HL-60/S4 treated with phorbol 12-myristate 13-acetate at 8.2 ng/mL for 4 days and 3 days (cell line): ENCODE measurements around the gene MINDY3.

ENCODE experiments used
- in situ Hi-C: fragments of 300-500 bp; cut with MboI; formaldehyde crosslinking; loops from 2 replicates; pipeline ENCODE4 v1.15.0; 2022; ENCODE audit warnings: low sequenced_read_pairs

MINDY3 gene

GRCh38 chr10:15813415-15813814 is 46.9 kb downstream of the MINDY3 start:
- in situ Hi-C loops, result no loop called here

DNA sequence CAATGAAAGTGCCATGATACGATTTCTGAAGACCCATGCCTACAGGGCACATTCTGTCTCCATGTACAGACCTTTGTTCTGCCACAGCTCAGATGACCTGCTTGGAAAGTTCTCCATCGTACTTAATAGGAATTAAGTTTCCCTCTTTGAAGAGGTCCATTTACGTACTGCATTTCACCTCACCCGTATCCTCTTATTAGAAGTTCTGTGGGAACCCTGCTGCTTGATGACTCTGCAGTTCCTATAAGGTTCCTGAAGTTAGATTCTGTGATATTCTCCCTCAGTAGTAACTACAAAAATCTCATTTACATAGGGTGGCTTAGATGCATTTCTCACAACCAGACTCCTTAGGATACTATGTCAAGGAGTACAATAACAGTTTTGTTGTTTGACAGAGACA is 50.9 kb downstream of the MINDY3 start:
- in situ Hi-C loops, result no loop called here

- in situ Hi-C loops, result no loop called here
Observed at GRCh38 chr10:15808204-15808797, 52.0 kb downstream of the MINDY3 start.

GRCh38 chr10:15805395-15806058 is 54.8 kb downstream of the MINDY3 start:
- in situ Hi-C loops, result no loop called here

DNA sequence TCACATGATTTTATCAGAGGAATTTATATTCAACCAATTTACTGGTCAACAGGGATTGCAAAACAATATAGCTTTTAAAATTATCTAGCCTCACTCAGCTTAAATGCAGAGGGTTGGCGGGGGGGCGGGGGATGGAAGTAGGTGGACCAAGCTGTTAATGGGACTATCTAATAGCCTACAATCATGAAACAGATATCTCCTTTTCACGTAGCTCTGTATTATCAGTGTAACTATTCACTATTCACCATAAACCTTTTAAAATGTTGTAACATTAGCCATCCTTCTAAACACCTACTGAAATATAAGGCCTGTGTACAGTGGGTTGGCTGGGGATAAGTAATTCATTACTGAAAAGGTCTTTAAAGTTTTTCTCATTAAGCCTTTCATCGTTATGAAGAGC is 56.2 kb downstream of the MINDY3 start:
- in situ Hi-C loops, result no loop called here

DNA sequence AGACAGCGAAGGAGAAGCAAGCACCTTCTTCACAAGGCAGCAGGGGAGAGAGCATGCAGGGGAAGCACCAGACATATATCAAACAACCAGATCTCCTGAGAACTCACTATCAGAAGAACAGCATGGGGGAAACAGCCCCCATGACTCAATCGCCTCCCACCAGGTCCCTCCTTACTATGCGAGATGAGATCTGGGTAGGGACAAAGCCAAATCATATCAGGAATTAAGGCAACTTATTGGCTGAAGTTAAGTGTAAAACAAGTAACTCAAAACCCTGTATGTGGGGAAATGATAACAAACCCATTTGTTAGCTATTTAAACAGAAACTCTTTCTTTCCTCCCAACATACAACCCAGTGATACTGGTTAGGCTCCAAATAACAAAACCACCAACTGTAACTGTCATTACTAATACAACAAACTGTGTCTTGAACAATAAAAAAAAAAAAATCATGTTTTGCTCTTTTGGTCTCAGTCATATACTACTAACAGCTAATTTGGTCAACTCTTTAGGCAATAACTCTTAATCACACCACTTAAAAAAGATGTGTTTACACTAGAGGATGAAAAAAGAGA is 57.8 kb downstream of the MINDY3 start:
- in situ Hi-C loops, result no loop called here

DNA sequence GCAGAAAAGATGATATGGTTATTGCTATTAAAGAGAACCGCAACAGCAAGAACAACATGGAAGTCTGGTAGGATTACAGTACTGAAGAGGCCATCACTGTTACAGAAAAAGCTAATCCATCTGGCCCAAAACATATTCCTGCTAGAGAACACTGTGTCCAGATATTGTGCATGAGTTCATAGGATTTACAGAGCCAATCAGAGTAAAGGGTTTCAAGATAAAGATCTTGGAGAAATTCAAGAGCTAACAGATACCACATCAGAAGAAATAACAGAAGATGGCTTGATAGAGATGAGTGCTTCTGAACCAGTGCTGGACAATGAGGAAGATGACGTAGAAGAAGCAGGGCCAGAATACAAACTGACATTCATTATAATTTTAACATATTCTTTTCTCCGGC is 58.7 kb downstream of the MINDY3 start:
- in situ Hi-C loops, result no loop called here

DNA sequence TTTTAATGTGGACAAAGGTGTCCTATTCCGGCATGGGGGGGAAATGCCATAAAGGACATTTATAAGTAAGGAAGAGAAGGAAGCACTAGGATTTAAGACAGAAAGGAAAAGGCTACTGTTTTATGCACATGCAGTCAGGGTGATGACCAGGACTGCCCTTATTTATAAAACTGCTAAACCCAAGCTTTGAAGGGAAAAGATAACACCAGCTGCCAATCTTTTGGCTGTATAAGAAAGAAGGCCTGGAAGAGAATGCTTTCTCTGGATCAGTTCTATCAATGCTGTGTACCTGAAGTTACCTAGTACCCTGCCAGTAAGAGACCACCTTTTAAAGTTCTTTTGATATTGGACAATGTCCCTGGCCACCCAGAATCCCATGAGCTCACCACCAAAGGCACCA is 59.2 kb downstream of the MINDY3 start:
- in situ Hi-C loops, result no loop called here

DNA sequence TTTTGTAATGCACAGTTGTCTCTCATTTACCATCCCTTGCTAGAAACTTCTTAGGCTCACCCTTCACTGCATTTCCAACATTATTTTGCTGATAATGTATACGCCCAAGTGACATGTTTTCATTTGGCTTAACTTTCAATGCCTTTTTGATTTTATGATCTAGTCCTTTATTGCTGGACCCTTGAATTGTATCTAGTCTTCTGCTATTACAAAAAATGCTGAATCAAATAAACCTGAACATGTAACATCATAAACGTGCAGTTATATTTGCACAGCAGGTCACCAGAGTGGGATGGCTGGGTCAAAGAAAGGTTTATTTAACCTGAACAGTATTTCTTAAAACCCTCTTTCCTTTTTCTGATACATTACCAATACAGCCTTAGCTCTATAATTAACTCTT is 63.0 kb downstream of the MINDY3 start:
- in situ Hi-C loops, result no loop called here

GRCh38 chr10:15796762-15797161 is 63.5 kb downstream of the MINDY3 start:
- in situ Hi-C loops, result no loop called here

DNA sequence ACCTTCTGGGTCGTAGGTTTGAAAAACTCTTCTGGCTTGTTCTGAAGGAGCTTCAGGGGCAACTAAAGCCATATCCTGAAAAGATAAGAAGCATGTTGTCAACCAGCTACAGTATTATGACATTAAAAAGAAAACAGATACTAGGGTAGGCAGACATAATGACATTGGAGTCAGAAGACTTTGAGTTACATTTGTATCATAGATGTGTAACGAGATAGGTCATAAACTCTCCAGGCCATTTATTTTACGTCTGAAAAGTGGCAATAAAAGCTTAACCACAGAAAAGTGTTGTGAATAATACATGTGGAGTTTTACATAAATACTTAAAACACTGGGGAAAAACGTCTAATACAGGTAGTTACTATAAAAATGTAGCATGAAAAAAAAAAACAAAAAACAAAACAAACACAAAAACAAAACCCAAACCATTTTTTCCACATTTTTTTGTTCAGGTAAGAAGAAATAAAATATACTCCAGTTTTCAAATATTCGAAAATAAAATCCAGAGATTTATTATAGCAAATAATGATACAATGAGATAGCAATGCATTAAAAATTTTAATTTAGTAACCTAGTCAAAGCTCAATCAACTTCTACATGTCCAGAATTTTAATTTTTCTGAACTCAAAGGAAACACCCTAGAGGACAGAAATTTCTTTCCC is 64.1 kb downstream of the MINDY3 start:
- in situ Hi-C loops, result no loop called here

DNA sequence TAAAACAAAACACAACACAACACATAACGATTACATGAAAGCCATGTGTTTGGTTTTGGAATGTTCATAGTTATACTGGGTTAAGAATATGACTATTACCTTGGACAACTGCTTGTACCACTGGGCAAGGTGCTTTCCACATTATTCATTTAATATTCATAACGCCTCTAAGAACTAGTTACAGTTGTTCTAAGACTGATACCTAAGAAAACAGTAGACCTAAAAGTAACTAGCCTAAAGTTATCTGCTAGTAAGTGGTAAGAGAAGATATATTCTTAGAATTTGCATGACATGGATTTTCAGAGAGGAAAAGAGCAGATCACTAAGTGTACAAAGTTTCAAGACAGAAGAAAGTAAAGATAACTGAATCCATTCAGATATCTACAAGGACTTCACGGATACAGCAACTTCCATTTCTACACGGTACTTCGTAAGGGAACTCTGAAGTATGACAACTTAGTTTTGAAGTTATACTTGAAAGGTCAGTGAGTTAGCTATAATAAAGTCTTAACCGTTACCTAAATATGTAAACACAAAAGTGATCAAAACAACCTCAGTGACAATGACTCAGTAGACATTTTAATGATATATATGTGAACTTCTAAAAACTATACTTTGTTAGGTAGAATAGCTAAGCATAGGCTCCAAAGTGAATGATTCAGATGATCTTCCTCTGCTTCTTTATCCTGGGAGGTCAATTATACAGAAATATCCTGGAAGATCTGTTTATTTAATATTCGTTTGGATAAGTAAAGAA is 65.1 kb downstream of the MINDY3 start:
- in situ Hi-C loops, result no loop called here

DNA sequence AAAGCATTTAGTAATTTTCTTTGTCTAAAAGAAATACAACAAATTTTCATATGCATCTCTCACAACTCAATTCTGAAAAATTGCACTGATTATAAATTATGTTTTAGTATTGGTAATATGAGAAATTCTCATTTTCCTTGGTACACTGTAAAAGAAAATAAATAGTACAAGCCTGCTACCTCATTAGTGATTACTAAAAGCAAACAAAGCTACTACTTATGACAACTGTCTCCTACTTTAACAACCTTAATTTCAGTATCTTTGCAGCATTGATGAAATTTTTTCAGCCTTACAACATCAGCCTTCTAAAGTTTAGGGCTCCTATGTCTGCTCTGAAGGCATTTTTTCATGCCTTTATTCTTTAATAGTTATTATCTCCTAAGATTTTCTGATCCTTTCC is 65.7 kb downstream of the MINDY3 start:
- in situ Hi-C loops, result no loop called here

- in situ Hi-C loops, result no loop called here
Observed at GRCh38 chr10:15793664-15794063, 66.6 kb downstream of the MINDY3 start.

DNA sequence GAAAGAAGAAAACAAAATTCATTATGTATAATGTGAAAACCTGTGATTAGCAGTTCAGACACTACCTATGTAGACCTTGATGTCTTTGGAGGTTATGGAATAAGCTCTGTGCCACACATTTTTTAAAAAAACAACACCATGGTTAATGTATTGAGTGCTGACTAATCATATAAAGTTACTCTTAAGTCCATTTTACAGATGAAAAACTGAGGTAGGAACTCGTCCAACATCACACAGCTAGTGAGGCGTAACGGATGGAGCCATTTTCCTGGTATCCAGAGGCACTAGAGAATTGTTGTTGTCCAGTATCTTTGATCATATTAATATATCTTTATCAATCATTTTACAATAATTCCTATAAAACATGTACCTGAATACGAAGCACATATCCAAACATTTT is 67.5 kb downstream of the MINDY3 start:
- in situ Hi-C loops, result no loop called here

DNA sequence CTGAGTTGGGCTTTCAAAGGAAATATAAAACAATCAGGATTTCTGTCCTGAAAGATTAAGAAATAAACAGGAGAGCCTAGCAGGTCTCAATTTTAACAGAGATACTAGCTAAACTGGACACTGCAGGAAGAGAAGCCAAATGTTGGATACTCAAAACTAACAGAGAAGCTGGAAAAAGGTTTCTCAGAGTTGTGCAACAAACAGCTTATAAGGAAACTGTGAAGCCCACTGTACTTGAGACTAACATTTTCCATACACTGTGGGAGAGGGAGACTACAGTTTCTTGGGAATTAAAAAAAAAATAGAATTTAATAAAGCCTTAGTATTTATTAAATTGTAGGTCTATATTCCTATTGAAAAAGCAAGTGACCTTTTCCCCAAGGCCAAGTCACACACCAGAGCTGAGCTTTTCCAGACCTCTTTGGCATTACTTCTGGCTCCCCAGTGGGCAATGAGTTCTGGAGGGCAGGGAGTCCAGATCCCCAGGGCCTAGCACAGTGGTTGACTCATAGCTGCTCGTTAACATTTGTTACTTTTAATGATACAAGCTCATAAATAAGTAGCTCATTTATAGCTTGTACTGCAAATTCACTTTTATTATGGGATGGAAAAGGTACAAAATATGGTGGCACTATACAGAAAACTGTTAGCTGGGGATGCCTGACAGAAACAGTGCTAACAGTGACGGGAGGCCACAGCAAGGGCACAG is 68.3 kb downstream of the MINDY3 start:
- in situ Hi-C loops, result no loop called here

DNA sequence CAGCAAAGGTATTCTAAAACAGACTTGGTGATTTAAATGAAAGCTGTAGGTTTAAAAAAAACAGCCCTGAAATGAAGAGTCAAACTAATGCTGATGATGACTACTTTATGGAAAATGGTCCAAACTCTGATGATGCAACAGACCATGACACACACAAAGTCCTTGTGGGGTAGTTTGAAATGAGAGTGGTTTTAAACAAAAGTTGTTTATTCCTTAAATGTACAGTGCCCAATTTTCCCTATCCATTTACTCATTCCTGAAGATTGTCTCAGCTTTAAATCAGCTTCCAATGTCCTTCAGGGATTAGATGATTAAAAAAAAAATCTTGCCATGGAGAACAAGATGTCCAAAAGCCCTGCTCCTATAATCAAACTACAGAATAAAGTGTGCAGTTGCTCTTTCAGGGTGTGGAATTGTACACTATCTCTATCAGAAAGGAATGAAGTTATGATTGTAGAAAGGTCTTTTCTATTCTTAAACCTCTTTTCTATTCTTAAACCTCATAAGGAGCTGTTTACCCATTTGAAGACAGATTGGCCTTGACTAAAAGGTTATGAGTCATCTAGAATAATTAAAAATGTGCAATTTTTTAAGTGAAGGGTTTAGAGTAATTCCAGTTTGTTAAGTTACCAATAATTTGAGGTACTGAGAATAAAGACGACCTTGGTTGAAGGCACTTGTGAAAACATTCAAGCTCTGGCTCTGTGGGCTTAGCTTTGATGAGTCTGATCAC is 70.3 kb downstream of the MINDY3 start:
- in situ Hi-C loops, result no loop called here

GRCh38 chr10:15787426-15787825 is 72.9 kb downstream of the MINDY3 start:
- in situ Hi-C loops, result no loop called here

- in situ Hi-C loops, result no loop called here
Observed at GRCh38 chr10:15784662-15785300, 75.5 kb downstream of the MINDY3 start.
